ENCODE results near the gene RASA3. TPM values are rescaled to one million over a fixed set of nuclear protein-coding genes. Genes with fewer than 3 reads are reported as not detected.

The RASA3 gene
- total and polyA plus RNA-seq, 9 of the 15 experiments (the other 6 are each of a cell fraction or from before 2014, with no cell fraction given), result 0.72 to 25.3 (median 14.4) TPM

DNA sequence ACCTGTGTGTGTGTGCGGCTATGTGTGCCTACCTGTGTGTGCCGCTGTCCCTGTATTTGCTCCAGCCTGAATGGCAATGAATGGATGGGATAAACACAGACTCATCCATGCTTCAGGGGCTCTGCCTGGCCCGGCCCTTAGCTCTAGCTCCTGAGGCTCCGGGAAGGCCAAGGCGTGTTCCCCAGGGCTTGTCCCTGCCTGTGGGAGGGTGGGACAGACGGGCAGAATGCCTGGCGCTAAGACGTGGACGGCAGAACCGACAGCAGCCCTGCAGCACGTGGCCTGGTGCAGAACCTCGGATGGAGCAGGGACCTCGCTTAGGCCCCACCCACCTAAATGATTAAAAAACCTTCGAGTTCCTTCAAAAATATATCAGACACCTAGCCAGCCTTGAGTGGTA lies 100.8 kb downstream of the RASA3 start (continued):
- TF ChIP-seq, protein P1, sequence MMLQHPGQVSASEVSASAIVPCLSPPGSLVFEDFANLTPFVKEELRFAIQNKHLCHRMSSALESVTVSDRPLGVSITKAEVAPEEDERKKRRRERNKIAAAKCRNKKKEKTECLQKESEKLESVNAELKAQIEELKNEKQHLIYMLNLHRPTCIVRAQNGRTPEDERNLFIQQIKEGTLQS (IDR thresholded peaks at IDR 0.05), result no peak
- TF ChIP-seq, protein P1 (CRISPR knock-in tag; conservative IDR thresholded peaks at IDR 0.05), result no peak
- TF ChIP-seq ELF1 (tag; IDR thresholded peaks at IDR 0.05) (no peak), HDAC2 (IDR thresholded peaks at IDR 0.05) (no peak), KAT7 (CRISPR knock-in tag; IDR thresholded peaks at IDR 0.05; ENCODE audit: borderline replicate concordance) (no peak)
- TF ChIP-seq, protein P2, sequence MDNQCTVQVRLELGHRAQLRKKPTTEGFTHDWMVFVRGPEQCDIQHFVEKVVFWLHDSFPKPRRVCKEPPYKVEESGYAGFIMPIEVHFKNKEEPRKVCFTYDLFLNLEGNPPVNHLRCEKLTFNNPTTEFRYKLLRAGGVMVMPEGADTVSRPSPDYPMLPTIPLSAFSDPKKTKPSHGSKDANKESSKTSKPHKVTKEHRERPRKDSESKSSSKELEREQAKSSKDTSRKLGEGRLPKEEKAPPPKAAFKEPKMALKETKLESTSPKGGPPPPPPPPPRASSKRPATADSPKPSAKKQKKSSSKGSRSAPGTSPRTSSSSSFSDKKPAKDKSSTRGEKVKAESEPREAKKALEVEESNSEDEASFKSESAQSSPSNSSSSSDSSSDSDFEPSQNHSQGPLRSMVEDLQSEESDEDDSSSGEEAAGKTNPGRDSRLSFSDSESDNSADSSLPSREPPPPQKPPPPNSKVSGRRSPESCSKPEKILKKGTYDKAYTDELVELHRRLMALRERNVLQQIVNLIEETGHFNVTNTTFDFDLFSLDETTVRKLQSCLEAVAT (IDR thresholded peaks at IDR 0.05), result no peak

DNA sequence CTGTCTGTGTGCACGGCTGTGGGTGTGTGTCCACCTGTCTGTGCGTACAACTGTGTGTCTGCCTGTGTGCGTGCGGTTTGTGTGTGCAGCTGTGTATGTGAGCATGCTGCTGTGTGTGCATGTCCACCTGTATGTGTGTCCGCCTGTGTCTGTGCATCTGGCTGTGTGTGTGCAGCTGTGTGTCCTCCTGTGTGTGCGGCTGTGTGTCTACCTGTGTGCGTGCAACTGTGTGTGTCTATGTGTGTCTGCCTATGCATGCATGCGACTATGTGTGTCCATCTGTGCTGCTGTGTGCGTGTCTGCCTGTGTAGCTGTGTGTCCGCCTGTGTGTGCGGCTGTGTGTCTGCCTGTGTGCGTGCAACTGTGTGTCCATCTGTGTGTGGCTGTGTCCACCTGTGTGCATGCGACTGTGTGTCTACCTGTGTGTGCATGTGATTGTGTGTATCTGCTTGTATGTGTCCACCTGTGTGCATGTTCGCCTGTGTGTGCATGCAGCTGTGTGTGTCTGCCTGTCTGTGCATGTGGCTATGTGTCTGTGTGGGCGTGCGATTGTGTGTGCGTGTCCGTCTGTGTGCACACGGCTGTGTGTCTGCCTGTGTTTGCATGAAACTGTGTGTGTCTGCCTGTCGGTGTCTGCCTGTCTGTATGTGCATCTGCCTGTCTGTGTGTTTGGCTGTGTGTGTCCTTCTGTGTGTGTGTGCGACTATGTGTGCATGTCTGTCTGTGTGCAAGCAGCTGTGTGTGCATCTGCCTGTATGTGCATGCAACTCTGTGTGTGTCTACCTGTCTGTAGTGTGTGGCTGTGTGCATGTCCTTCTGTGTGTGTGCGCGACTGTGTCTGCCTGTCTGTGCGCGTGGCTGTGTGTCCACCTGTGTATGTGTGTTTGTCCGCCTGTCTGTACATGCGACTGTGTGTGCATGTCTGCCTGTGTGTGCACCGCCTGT lies 101.5 kb downstream of the RASA3 start:
- POLR2A ChIA-PET, result no interaction called here
- CTCF ChIA-PET (ENCODE audit: low intra/inter-chr PET ratio), result no interaction called here
- Histone ChIP-seq H3K9ac (ENCODE audit: insufficient read depth in 1 of 2, low read depth in 2 of 2, low read length in 2 of 2) (no peak overlapping the region), H3K4me1 (replicated peaks in 1 of 2; ENCODE audit: control insufficient read depth in 2 of 2, insufficient read depth in 2 of 2, low read length in 2 of 2) (peaks cover 0 to 3% of the 10 kb centered on the region in 2 experiments; a peak in 1 of 5 replicates), H3K79me2 (ENCODE audit: control insufficient read depth, insufficient read depth, low read length) (no peaks in the 10 kb centered on the region), H3K9me3 (replicated peaks; ENCODE audit: control insufficient read depth, insufficient read depth, low read depth, low read length) (0 out of 2 replicates have a peak, but pooled peaks cover 3% of the 10 kb centered on the region), H3K36me3 (ENCODE audit: control insufficient read depth, insufficient read depth, low read length) (peaks cover 18% of the 10 kb centered on the region; the same call in 2 of the 3 replicates), H3K9me1 (ENCODE audit: control insufficient read depth, insufficient read depth, low read length) (no peaks in the 10 kb centered on the region), H4K20me1 (replicated peaks; ENCODE audit: control insufficient read depth, insufficient read depth, low read length) (no peaks in the 10 kb centered on the region), H3K4me2 (ENCODE audit: insufficient read depth, low read length) (no peak overlapping the region), H2AFZ (ENCODE audit: low read depth, low read length) (no peak overlapping the region), H3K4me3 (no peak overlapping the region), H3K27ac (ENCODE audit: extremely low read depth, low read depth, low read length) (no peak overlapping the region), H3K27me3 (ENCODE audit: control insufficient read depth in 2 of 2, insufficient read depth in 2 of 2, low read length in 2 of 2) (no peaks in the 10 kb centered on the region)
- intact Hi-C loops (cut with micrococcal nuclease), result no loop called here
- ATAC-seq (no peak), DNase-seq (ENCODE audit: extremely low read depth in 1 of 4, low spot score in 3 of 4) (no peak), FAIRE-seq (no peak)
- 98% methylated on average over 23 of the region's 28 CpGs for WGBS (ENCODE audit: insufficient coverage, low coverage, missing lambda C conversion rate)
- in situ Hi-C loops (cut with MboI), result no loop called here
- no TSS peak for BruUV-seq (replicated peaks)
- TF ChIP-seq SIN3B (IDR thresholded peaks at IDR 0.05; ENCODE audit: low read depth), result no peak
- TF ChIP-seq, protein P3, sequence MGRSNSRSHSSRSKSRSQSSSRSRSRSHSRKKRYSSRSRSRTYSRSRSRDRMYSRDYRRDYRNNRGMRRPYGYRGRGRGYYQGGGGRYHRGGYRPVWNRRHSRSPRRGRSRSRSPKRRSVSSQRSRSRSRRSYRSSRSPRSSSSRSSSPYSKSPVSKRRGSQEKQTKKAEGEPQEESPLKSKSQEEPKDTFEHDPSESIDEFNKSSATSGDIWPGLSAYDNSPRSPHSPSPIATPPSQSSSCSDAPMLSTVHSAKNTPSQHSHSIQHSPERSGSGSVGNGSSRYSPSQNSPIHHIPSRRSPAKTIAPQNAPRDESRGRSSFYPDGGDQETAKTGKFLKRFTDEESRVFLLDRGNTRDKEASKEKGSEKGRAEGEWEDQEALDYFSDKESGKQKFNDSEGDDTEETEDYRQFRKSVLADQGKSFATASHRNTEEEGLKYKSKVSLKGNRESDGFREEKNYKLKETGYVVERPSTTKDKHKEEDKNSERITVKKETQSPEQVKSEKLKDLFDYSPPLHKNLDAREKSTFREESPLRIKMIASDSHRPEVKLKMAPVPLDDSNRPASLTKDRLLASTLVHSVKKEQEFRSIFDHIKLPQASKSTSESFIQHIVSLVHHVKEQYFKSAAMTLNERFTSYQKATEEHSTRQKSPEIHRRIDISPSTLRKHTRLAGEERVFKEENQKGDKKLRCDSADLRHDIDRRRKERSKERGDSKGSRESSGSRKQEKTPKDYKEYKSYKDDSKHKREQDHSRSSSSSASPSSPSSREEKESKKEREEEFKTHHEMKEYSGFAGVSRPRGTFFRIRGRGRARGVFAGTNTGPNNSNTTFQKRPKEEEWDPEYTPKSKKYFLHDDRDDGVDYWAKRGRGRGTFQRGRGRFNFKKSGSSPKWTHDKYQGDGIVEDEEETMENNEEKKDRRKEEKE (IDR thresholded peaks at IDR 0.05; ENCODE audit: borderline replicate concordance in 1 of 2, control insufficient read depth in 1 of 2, low read depth in 2 of 2, low read length in 1 of 2), result no peak
- TF ChIP-seq RFX1 (IDR thresholded peaks at IDR 0.05), result no peak
- TF ChIP-seq, protein P4, sequence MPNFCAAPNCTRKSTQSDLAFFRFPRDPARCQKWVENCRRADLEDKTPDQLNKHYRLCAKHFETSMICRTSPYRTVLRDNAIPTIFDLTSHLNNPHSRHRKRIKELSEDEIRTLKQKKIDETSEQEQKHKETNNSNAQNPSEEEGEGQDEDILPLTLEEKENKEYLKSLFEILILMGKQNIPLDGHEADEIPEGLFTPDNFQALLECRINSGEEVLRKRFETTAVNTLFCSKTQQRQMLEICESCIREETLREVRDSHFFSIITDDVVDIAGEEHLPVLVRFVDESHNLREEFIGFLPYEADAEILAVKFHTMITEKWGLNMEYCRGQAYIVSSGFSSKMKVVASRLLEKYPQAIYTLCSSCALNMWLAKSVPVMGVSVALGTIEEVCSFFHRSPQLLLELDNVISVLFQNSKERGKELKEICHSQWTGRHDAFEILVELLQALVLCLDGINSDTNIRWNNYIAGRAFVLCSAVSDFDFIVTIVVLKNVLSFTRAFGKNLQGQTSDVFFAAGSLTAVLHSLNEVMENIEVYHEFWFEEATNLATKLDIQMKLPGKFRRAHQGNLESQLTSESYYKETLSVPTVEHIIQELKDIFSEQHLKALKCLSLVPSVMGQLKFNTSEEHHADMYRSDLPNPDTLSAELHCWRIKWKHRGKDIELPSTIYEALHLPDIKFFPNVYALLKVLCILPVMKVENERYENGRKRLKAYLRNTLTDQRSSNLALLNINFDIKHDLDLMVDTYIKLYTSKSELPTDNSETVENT (CRISPR knock-in tag; IDR thresholded peaks at IDR 0.05), result no peak
- no peak for TF ChIP-seq SMARCC2 (IDR thresholded peaks at IDR 0.05; ENCODE audit: low read depth)

Measured in K562 (cell line).